ENCODE measurements around the gene RPTN.

DNA sequence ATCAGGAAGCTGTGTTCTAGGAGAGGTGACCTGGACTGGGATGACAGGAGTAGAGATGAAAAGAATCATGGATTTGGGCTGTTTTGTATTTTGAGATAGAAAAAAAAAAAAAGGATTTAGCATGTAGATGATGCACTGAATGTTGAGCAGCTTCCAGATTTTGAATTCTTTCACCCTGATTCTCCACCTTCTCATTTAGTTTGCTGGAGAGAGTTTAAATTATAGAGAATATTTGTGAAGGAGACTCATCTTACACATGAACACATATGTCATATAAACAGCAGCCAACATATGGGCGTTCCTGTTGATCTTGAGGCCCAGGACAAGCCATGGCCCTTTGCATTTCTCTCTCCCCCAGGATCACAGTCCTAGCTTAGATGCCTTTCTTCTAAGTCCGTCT is 7.4 kb downstream of the RPTN start:
- no peak for TF ChIP-seq CTCF (IDR thresholded peaks at IDR 0.05)
- TF ChIP-seq POLR2A (IDR thresholded peaks at IDR 0.05): no peak

Data from breast epithelium (tissue), 3 donors.